Cardiac fibroblast (primary cell): ENCODE data around the gene GKN2.

Experiments
- DNase-seq, 2 donors: peaks; one replicate each; pipeline versions ENCODE4 v3.0.0 to v3.0.0-alpha.2; 2010; ENCODE audit warnings: low read depth in 2 of 2
- H3K4me3 ChIP-seq, 2 donors: replicated peaks in 1 of 2; 1 replicate in 1 of 2; 2 replicates in 1 of 2; pipeline ENCODE4 v1.5.1; 2011; ENCODE audit warnings: low read depth in 2 of 2, low read length in 2 of 2, mild to moderate bottlenecking in 2 of 2, moderate library complexity in 1 of 2
- CTCF ChIP-seq: IDR thresholded peaks from one replicate; pipeline ENCODE4 v1.5.1; 2011; ENCODE audit warnings: low read depth, mild to moderate bottlenecking, low read length, inconsistent platforms

The GKN2 gene

GRCh38 chr2:68946117-68946516 lies 6.6 kb downstream of the GKN2 start:
- H3K4me3 ChIP-seq: no peak overlapping the region
- DNase-seq: no peak
- no peak for TF ChIP-seq CTCF

- TF ChIP-seq CTCF: peak; percentile 81
- H3K4me3 ChIP-seq: no peak overlapping the region
- DNase-seq: peak; percentile 73 to 77
These were observed 8.8 kb downstream of the GKN2 start for GRCh38 chr2:68943581-68944568.

DNA sequence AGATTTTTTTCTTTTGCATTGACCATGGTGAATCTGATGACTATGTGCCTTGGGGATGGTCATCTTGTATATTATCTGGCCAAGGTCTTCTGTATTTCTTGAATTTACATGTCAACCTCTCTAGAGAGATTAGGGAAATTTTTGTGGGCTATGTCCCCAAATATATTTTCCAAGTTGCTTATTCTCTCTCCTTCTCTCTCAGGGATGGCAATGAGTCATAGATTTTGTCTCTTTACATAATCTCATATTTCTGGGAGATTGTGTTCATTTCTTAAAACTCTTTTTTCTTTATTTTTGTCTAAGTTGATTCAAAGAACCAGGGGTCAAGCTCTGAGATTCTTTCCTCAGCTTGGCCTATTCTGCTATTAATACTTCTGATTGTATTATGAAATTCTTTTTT lies 9.9 kb downstream of the GKN2 start:
- DNase-seq: no peak
- no peak overlapping the region for H3K4me3 ChIP-seq
- no peak for TF ChIP-seq CTCF

DNA sequence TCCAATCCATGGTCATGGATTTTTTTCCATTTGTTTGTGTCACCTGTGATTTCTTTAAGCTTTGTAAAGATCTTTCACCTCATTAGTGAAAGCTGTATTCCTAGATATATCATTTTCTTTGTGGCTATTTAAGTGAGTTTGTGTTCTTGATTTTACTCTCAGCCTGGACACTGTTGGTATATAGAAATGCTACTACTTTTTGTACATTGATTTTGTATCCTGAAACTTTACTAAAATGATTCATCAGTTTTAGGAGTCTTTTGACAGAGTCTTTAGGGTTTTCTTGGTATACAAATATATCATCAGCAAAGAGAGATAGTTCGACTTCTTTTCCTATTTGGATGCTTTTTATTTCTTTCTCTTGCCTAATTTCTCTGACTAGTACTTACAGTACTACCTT lies 12.3 kb downstream of the GKN2 start:
- no peak for TF ChIP-seq CTCF
- H3K4me3 ChIP-seq: no peak overlapping the region
- DNase-seq: no peak

DNA sequence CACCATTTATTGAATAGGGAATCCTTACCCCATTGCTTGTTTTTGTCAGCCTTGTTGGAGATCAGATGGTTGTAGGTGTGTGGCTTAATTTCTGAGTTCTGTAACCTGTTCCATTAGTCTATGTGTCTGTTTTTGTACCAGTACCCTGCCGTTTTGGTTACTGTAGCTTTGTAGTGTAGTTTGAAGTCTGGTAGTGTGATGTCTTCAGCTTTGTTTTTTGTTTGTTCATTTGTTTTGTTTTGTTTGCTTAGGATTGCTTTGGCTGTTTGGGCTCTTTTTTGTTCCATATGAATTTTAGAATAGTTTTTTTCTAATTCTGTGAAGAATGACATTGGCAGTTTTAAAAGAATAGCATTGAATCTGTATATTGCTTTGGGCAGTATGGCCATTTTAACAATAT lies 12.7 kb downstream of the GKN2 start:
- DNase-seq: no peak
- no peak for TF ChIP-seq CTCF
- H3K4me3 ChIP-seq: no peak overlapping the region

- TF ChIP-seq CTCF: no peak
- no peak for DNase-seq
- H3K4me3 ChIP-seq: no peak overlapping the region
These were observed 13.8 kb downstream of the GKN2 start for GRCh38 chr2:68938938-68939337.
